DMS79 (cell line): Measurements from ENCODE around the gene FGGY.
"Not testable (repeated sequence)": the region's sequence is repeated elsewhere in the genome, so short reads cannot be mapped to it uniquely, and the experiment has no call there.

Source experiments
- DNase-seq: peaks from one replicate; lab custom pipeline; 2025; lab: John Stamatoyannopoulos, UW

The FGGY gene

DNA sequence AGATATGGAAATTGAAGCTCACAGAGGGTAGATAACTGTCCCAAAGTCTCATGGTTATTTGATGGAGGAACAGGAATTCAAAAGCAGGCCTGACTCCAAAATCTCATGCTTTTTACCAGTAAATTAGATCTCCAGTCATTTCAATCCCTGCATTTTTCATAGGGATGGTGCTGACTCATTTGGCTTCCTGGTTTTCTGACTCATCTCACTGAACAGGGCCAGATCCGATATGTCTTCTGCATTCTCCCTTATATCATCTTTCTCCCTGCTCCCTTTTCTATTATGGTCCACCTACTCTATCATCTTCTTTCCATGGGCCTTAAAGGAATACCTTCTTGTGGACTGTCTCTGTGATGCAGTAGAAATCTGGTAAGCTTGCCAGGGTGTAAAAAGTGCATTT lies 187.2 kb downstream of the FGGY start:
- no peak for DNase-seq

DNA sequence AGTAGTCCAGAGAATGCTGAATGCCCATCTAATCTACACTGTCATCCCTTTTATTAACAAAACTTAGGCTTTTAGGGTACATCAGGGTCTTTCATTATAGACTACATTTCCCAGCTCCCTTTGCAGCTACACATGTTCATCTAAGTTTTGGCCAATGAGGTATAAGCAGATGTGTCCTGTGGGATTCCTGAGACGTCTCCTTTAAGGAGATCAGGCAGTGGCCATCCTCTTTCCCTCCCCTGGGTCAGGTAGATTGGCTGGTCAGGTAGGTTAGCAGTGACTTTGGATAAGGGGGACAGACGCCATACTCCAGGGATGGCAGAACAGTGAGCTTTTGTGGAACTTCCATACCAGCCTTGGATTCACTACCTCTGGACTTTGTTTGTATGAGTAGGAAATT lies 188.3 kb downstream of the FGGY start:
- DNase-seq, result no peak

GRCh38 chr1:59485949-59486348 lies 189.1 kb downstream of the FGGY start:
- DNase-seq, result no peak

GRCh38 chr1:59486615-59487014 lies 189.7 kb downstream of the FGGY start:
- DNase-seq, result no peak

DNA sequence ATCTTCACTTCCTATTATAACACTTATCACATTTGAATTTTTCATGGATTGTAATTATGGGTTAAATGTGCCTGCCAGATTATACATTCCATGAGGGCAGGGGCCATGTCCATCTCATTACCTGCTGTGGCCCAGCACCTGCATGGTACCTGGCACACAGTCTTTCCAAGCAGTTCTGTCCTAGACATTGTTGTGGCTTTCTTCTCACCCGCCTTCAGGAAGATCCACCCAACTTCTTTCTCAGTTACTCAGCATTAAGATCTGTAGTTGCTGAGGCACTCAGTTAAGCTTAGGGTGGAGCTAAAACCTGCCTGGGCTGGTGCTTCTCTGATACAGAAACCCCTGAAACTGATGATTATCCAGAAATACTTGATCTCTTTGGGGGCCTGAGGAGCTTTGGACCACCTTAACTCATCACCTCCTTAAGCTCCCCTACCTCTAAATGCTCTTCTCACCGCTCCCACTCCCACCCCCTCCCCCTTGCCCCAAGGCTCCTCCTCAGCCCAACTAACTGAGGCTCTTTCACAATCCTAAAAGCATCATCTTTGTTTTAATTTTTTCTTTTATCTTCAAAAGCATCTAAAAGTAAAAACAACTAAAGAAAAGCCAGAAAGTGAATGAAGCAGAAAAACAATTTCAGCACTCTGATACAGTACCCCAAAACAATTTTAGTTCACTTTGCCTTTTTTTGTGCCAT lies 190.6 kb downstream of the FGGY start:
- DNase-seq, result no peak

DNA sequence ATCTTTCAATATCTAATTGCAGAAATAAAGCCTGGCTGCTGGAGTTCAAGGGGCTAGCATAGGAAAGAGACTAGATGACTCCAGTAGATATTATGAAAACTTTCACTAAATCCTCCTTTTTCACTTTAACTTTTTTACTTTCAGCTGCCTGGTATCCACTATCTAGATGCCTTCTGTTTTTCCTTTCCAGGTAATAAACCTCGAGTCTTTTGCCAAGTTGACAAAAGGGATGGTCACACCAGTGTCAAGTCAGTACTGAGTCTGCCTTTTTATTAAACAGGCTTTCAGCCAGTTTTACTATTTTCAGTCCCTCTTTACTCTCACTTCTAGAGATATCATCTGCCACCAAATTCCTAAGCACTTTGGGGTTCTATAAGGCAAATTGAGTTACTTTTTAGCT lies 195.6 kb downstream of the FGGY start:
- no peak for DNase-seq

DNA sequence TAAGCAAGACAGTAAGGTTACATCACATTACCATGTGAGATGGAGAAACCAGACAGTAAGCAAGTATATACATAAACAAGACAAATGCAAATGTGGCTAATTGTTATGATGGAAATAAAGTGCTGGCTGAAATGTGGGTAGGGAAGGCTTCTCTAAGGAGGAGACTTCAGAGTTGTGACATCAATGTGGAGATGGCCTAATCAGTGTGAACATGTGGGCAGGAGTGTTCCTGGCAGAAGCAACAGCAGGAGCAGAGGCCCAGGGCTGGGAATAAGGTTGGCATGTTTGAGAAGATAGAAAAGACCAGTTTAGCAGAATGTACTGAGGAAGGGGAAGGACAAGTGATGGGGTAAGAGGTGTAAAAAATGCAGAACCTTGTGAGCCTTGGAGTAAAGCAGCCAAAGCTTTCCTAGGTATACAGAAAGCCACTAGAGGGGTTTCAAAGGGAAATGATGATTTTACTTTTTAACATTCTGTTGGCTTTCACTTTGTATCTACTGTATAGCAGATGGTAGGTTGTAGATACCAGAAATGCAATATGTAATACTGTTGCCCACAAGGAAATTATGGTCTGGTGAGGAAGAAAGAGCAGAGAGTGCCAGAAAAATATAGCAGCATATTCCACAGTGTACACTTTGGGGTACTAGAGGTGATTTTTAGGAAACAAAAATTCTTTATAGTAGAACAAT lies 197.4 kb downstream of the FGGY start:
- no peak for DNase-seq

DNA sequence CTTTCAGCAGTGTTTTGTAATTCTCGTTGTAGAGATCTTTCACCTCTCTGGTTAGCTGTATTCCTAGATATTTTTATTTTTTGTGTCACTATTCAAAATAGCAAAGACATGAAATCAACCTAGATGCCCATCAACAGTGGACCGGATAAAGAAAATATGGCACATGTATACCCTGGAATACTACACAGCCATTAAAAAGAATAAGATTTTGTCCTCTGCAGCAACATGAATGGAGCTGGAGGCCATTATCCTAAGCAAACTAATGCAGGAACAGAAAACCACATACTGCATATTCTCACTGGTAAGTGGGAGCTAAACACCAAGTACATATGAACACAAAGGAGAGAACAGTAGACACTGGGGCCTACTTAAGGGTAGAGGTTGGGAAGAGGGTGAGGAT lies 199.3 kb downstream of the FGGY start:
- DNase-seq, result not testable (repeated sequence)

GRCh38 chr1:59497616-59498015 lies 200.7 kb downstream of the FGGY start:
- DNase-seq, result no peak

GRCh38 chr1:59498640-59499039 lies 201.7 kb downstream of the FGGY start:
- no peak for DNase-seq

DNA sequence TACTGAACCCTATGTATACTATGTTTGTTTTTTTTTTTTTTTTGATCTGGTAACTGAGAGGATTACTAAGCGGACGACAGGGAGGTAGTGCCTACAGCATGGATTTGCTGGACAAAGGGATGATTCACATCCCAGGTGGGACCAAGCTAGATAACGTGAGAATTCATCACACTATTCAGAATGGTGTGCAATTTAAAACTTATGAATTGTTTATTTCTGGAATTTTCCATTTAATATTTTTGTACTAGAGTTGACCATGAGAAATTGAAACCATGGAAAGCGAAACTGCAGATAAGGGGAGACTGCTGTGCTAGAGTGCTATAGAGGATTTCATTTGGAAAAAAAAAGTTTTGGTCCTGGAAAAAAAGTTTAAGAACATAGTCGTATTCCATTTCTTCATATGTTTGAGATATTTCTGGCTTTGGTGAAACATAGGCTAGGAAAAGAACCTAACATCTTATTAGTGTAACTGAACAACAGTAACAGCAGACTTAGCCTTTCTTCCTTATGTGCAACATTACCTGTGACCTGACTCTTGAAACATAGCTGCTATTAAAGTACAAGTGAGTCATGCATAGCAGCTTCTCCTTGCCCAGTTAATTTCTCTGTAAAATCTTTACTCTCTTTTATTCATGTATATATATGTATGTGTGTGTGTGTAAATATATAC lies 202.5 kb downstream of the FGGY start:
- DNase-seq, result no peak

- no peak for DNase-seq
These were observed 203.2 kb downstream of the FGGY start for GRCh38 chr1:59499943-59500569.

DNA sequence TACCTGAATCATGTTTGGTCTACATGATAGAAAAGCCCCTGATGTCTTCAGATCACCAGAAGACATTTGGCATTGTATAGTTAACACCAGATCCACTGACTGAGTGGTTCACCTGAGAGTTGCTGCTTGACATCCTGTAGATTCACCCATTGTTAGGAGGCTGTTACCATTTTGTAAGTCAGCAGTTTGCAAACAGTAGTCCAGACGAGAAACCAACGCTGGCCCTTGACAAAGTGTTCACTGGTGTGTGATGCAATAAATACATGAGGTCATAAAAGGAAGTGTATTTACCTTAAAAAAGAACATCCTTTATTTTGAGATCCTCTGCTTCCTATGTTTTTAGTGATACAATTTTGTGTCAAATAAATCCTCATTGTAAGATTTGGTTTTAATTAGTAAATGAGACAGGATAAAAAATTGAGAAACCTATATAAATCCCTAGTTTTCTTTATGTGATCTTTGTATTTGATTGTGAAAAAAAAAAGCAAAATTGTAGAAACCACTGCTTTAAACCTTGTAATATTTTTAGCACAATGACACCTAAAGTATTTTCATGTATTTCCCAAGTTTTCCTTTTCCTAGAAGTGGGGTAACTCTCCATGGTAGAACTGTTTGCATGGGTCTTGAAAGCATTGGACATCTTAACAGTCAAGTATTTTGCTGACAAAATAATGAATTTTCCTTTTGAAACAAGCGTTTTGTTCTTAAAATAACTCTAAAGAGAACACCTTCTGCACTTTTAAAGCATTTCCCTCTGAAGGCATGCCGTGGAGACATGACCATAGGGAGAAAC lies 204.3 kb downstream of the FGGY start:
- no peak for DNase-seq

DNA sequence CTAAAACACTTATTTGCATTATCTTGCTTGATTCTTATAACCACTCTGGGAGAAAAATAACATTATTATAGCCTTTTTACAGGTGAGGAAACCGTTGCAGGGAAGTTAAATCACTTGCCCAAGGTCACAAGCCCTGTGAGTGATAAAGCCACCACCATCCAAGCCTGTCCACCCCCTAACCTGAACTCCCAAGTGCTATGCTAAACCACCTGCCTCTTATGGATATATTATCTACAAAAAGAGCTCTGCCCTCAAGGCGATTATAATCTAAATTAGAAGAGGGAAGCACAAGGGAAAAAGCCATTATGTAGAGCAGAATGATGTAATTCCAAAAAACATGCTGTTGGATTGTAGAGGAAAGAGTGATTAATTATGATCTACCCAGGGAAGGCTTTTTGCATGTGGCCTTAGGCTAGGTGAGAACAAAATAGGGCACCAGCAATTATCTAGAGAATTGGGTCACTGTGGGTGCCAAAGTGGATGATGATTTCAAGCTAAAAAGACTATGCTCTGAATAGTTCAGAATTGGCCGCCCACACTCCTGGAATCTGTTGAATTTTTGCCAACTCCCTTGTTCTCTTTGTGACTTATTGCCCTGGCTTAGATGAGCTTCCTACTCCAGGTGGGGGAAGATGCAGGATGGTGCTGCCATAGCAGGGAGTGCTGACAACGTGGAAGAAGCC lies 205.3 kb downstream of the FGGY start:
- no peak for DNase-seq

GRCh38 chr1:59504276-59504675 lies 207.4 kb downstream of the FGGY start:
- no peak for DNase-seq

DNA sequence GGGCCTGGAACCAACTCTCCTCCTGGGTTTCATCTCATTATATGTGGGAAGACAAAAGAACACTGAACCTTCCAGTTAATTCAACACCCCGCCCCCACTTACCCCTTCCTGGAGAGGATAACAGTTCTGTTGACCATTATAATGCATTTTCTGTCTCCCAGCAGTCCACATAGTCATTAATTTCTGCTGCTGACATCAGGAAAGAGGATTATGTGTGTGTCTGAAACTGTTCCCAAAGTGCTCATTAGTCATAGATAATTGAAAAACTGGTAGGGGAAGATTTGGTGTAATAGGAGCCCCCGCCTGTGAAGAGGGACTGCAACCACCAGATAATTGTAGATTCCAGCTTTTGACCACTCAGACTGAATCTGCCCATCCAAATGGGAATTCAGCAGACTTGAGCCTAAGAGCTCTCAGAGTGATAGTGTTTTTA lies 208.7 kb downstream of the FGGY start:
- no peak for DNase-seq

DNA sequence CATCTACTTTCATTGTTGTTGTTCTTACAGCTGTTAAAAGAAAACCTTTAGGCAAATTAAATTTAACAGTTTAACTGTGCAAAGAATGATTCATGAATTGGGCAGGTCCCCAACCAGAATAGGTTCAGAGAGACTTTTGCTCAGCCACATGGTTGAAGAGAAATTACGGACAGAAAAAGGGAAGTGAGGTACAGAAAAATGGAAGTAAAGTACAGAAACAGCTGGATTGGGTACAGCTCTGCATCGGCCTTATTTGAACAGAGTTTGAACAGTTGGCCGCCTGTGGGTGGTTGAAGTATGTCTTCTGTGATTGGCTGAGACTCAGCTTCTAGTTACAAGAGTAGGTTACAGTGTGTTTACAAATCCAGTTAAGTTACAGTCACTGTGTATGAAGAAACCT lies 210.1 kb downstream of the FGGY start:
- no peak for DNase-seq

GRCh38 chr1:59509341-59509875 lies 212.5 kb downstream of the FGGY start:
- no peak for DNase-seq

- no peak for DNase-seq
These were observed 213.4 kb downstream of the FGGY start for GRCh38 chr1:59510249-59510648.

DNA sequence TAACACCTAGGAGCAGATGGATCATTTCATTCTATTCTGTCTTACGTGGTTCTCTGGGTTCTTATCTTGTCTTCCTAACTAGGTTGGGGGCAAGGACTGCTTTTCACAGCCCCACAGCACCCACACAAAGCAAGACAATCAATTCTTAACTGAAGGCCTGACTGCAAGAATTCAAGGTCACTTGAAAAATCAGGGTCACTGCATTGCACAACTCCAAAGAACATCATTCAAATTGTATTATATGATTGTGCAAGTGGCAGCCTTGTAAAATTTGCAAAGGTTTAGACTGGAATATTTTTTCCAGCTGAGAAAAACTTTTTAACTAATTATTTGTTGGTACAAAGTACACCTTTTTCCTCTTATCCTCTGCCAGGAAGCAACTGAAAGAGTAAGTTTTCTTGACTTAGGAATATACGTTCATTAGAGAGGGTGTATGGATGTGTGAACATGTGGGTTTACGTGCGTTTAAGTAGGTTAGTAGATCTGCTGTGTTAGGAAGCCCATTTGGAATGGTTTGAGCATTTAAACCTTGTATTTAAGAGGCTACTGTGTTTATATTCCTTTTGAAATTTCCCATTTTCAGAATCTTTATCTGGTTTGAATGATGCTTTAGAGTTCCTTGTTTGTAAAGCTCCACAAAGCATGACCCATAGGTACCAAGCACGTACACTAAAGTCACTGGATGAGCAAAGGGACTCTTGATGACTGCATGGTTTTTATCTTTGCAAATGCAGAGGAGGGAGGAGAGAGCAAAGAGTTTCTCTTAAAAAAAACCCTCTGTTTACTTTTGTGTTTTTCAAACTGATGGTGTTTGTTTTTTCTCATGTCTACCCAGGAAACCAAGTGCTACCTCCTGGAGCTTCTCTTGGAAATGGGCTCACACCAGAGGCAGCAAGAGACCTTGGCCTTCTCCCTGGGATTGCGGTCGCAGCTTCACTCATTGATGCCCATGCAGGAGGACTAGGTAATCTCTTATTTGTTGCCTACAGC lies 214.9 kb downstream of the FGGY start:
- DNase-seq, result no peak
